ENCODE measurements around the gene CD38.

DNA sequence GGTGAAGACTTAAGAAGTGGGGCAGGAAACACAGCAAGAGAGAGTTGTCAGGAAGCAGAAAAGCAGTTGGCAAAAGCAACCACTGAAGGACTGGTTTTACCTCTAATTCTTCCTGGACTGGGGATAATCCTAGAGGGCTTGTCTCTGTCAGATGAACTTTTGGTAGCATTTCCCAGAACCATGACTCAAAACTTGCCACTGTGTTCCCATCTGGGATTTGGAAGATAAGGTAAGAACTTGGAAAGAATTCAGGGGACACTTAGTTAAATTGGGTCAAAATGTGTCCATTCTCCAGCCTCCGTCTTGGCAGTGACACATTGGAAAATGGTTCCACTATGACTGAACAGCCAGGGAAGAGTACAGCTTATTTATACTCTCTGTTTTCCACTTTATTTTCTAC, 55.7 kb downstream of the CD38 start:
- TF ChIP-seq, protein P1, sequence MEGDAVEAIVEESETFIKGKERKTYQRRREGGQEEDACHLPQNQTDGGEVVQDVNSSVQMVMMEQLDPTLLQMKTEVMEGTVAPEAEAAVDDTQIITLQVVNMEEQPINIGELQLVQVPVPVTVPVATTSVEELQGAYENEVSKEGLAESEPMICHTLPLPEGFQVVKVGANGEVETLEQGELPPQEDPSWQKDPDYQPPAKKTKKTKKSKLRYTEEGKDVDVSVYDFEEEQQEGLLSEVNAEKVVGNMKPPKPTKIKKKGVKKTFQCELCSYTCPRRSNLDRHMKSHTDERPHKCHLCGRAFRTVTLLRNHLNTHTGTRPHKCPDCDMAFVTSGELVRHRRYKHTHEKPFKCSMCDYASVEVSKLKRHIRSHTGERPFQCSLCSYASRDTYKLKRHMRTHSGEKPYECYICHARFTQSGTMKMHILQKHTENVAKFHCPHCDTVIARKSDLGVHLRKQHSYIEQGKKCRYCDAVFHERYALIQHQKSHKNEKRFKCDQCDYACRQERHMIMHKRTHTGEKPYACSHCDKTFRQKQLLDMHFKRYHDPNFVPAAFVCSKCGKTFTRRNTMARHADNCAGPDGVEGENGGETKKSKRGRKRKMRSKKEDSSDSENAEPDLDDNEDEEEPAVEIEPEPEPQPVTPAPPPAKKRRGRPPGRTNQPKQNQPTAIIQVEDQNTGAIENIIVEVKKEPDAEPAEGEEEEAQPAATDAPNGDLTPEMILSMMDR (IDR thresholded peaks at IDR 0.05), result no peak
- no peak for TF ChIP-seq ZFX (IDR thresholded peaks at IDR 0.05; ENCODE audit: borderline replicate concordance)

Measured in 22Rv1 (cell line).